ENCODE measurements around the gene TJP2.
"Not testable (repeated sequence)": the region's sequence is repeated elsewhere in the genome, so short reads cannot be mapped to it uniquely, and the experiment has no call there.

The TJP2 gene

DNA sequence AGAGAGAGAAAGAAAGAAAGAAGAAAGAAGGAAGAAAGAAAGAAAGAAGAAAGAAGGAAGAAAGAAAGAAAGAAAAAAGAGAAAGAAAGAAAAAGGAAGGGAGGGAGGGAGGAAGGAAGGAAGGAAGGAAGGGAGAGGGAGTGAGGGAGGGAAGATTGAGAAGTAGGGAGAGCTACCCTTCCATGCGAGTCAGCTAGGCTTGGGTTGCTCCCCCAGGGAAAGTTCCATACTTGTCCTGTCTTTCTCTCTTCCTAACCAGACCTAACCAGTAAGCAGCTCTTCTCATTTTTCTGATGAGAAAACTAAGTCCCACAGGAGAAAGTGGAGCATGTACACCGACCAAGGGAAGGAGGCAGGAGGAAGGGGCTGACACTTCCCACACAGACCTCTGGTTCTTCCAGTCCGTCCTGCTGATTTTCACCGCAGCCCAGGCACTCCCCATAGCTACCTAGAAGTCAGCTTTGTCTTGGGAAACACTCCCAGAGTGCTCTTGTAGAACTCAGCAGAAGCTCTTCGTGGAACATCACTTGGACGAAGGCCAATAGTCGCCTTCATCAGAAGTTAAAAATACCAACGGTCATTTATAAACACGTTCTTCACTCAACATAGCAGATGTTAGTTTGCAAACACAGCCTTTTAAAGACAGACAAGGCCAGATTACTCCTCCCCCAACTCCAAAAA lies 121.9 kb downstream of the TJP2 start:
- DNase-seq (ENCODE audit: low spot score) = no peak
- TF ChIP-seq, protein P1, sequence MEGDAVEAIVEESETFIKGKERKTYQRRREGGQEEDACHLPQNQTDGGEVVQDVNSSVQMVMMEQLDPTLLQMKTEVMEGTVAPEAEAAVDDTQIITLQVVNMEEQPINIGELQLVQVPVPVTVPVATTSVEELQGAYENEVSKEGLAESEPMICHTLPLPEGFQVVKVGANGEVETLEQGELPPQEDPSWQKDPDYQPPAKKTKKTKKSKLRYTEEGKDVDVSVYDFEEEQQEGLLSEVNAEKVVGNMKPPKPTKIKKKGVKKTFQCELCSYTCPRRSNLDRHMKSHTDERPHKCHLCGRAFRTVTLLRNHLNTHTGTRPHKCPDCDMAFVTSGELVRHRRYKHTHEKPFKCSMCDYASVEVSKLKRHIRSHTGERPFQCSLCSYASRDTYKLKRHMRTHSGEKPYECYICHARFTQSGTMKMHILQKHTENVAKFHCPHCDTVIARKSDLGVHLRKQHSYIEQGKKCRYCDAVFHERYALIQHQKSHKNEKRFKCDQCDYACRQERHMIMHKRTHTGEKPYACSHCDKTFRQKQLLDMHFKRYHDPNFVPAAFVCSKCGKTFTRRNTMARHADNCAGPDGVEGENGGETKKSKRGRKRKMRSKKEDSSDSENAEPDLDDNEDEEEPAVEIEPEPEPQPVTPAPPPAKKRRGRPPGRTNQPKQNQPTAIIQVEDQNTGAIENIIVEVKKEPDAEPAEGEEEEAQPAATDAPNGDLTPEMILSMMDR (IDR thresholded peaks at IDR 0.05; ENCODE audit: extremely low read depth, insufficient read depth, missing control alignments) = no peak
- in situ Hi-C loops (cut with MboI; ENCODE audit: low pct_unique_long_range_greater_than_20kb, low sequenced_read_pairs, unreplicated experiment) = no loop called here

DNA sequence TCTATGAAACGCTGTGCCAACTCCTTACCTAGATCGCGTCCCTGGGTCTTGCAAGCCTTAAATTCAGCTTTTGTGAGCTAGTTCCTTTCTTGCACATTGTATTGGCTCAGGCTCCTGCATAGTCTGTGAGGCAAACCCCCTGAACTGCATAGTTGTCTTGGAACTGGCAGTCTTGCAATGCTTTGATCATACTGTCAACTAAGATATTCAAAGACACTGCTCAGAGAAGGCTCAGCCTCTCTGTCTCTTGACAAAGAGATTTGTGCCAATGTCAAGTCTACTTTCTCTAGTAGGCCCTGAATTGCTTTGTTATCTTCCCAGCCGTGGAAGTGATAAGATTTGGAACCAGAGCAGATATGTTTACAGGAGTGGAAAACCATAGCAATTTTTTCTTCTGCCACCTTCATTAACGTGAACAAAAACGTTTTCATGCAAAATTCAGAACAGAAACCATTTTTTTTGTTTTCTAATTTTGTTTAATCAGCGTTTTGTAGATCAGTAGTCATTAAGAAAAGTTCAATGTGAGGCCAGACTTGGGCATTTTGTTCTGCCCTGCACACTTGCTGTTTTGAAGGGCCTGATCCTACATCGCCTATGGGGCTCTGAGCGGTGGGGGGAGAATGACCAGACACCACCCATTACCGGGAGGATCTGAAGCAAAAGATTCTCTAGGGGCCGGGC lies 123.4 kb downstream of the TJP2 start:
- in situ Hi-C loops (cut with MboI; ENCODE audit: low pct_unique_long_range_greater_than_20kb, low sequenced_read_pairs, unreplicated experiment) = no loop called here
- DNase-seq (ENCODE audit: low spot score) = no peak
- TF ChIP-seq, protein P1 (IDR thresholded peaks at IDR 0.05; ENCODE audit: extremely low read depth, insufficient read depth, missing control alignments) = no peak

GRCh38 chr9:69299315-69299714 lies 125.2 kb downstream of the TJP2 start:
- no peak for DNase-seq (ENCODE audit: low spot score)
- TF ChIP-seq, protein P1 (IDR thresholded peaks at IDR 0.05; ENCODE audit: extremely low read depth, insufficient read depth, missing control alignments) = no peak
- in situ Hi-C loops (cut with MboI; ENCODE audit: low pct_unique_long_range_greater_than_20kb, low sequenced_read_pairs, unreplicated experiment) = no loop called here

GRCh38 chr9:69299826-69300225 lies 125.7 kb downstream of the TJP2 start:
- in situ Hi-C loops (cut with MboI; ENCODE audit: low pct_unique_long_range_greater_than_20kb, low sequenced_read_pairs, unreplicated experiment) = no loop called here
- TF ChIP-seq, protein P1 (IDR thresholded peaks at IDR 0.05; ENCODE audit: extremely low read depth, insufficient read depth, missing control alignments) = no peak
- no peak for DNase-seq (ENCODE audit: low spot score)

DNA sequence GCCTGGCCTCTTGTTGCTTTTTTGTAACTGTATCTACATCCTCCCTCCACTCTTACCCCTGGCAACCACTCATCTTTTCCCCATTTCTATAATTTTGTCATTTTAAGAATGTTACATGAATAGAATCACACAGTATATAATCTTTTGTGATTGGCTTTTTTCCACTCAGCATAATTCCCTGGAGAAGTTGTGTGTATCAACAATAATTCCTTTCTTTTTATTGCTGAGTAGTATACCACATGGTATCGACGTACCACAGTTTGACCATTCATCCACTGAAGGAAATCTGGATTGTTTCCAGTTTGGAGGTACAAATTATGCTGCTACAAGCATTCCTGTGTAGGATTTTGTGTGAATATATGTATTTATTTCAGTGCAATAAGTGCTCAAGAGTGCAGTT lies 129.3 kb downstream of the TJP2 start:
- TF ChIP-seq, protein P1 (IDR thresholded peaks at IDR 0.05; ENCODE audit: extremely low read depth, insufficient read depth, missing control alignments) = no peak
- no peak for DNase-seq (ENCODE audit: low spot score)
- in situ Hi-C loops (cut with MboI; ENCODE audit: low pct_unique_long_range_greater_than_20kb, low sequenced_read_pairs, unreplicated experiment) = no loop called here

GRCh38 chr9:69306895-69307445 lies 132.9 kb downstream of the TJP2 start:
- DNase-seq (ENCODE audit: low spot score); in situ Hi-C loops (cut with MboI; ENCODE audit: low pct_unique_long_range_greater_than_20kb, low sequenced_read_pairs, unreplicated experiment): not testable (repeated sequence)
